HepG2 (cell line): ENCODE results near the gene XPC. TPM values are rescaled to one million over a fixed set of nuclear protein-coding genes. Genes with fewer than 3 reads are reported as not detected.

Source experiments
- CBFB ChIP-seq: sonication (generic); formaldehyde crosslinking; IDR thresholded peaks from 2 replicates; pipeline ENCODE4 v1.4.0; 2020; ENCODE audit warnings: missing genetic modification reagents
- FOSL1 ChIP-seq: sonication (generic); formaldehyde crosslinking; IDR thresholded peaks from 2 replicates; pipeline ENCODE4 v1.9.0; 2021; ENCODE audit warnings: missing genetic modification reagents, borderline replicate concordance
- GZF1 ChIP-seq: sonication (generic); formaldehyde crosslinking; IDR thresholded peaks from 2 replicates; pipeline ENCODE4 v1.5.1; 2020; ENCODE audit warnings: mild to moderate bottlenecking, missing genetic modification reagents
- HIVEP1 ChIP-seq: sonication (generic); formaldehyde crosslinking; IDR thresholded peaks from 2 replicates; pipeline ENCODE4 v1.4.0; 2020; ENCODE audit warnings: mild to moderate bottlenecking, missing genetic modification reagents
- KLF12 ChIP-seq: sonication (generic); formaldehyde crosslinking; IDR thresholded peaks from 2 replicates; pipeline ENCODE4 v1.4.0; 2020; ENCODE audit warnings: missing genetic modification reagents, borderline replicate concordance
- MXD1 ChIP-seq: sonication (generic); formaldehyde crosslinking; IDR thresholded peaks from 2 replicates; pipeline ENCODE4 v1.4.0; 2020; ENCODE audit warnings: mild to moderate bottlenecking, missing genetic modification reagents
- NONO ChIP-seq, 2 experiments: fragments of 450-650 bp in 1 of 2; sonication (generic) in 1 of 2; formaldehyde crosslinking in 1 of 2; IDR thresholded peaks in 1 of 2; conservative IDR thresholded peaks in 1 of 2; 2 replicates each; pipeline versions ENCODE4 v1.6.1 to v1.8.0; 2017 to 2022; ENCODE audit warnings: mild to moderate bottlenecking in 1 of 2, missing genetic modification reagents in 1 of 2, moderate library complexity in 1 of 2
- REPIN1 ChIP-seq: sonication (generic); formaldehyde crosslinking; IDR thresholded peaks from 2 replicates; pipeline ENCODE4 v1.8.0; 2022; ENCODE audit warnings: missing genetic modification reagents, low read depth, mild to moderate bottlenecking, borderline replicate concordance
- SMC3 ChIP-seq: IDR thresholded peaks from 2 replicates; pipeline ENCODE4 v1.6.1; 2011; ENCODE audit warnings: low read length, improper control_type of control experiment
- ZNF232 ChIP-seq: sonication (generic); formaldehyde crosslinking; IDR thresholded peaks from 2 replicates; pipeline ENCODE4 v1.4.0; 2020; ENCODE audit warnings: missing genetic modification reagents, borderline replicate concordance
- ZNF317 ChIP-seq: sonication (generic); formaldehyde crosslinking; IDR thresholded peaks from 2 replicates; pipeline ENCODE4 v1.5.0; 2020; ENCODE audit warnings: mild to moderate bottlenecking, missing genetic modification reagents
- ZNF546 ChIP-seq: sonication (generic); formaldehyde crosslinking; conservative IDR thresholded peaks from 2 replicates; pipeline ENCODE4 v1.8.1; 2023; ENCODE audit warnings: mild to moderate bottlenecking, missing genetic modification reagents
- ZNF629 ChIP-seq: sonication (generic); formaldehyde crosslinking; conservative IDR thresholded peaks from 2 replicates; pipeline ENCODE4 v1.5.0; 2020; ENCODE audit warnings: missing genetic modification reagents
- ZNF724P ChIP-seq: sonication (generic); formaldehyde crosslinking; IDR thresholded peaks from 2 replicates; pipeline ENCODE4 v1.8.0; 2022; ENCODE audit warnings: missing genetic modification reagents, borderline replicate concordance
- ZNF790 ChIP-seq: sonication (generic); formaldehyde crosslinking; IDR thresholded peaks from 2 replicates; pipeline ENCODE4 v1.8.0; 2022; ENCODE audit warnings: missing genetic modification reagents, mild to moderate bottlenecking, borderline replicate concordance
- ZZZ3 ChIP-seq: sonication (generic); formaldehyde crosslinking; IDR thresholded peaks from 2 replicates; pipeline ENCODE4 v1.4.0; 2020; ENCODE audit warnings: missing genetic modification reagents, mild to moderate bottlenecking, borderline replicate concordance
- polyA plus RNA-seq, 8 experiments: library from polyadenylated mRNA; depleted of rRNA in 3 of 8; stranded (reverse) in 7 of 8; unstranded in 1 of 8; fragments of >200 nt; fragmentation: Illumina TruSeq in 4 of 8; extraction: Trizol in 4 of 8; gene quantifications; 2 replicates each; pipeline versions ENCODE4 v1.2.1 to v1.2.3, GENCODE V29; 2011 to 2016; ENCODE audit warnings: low read depth in 4 of 8, missing spikeins in 1 of 8, mixed read lengths in 1 of 8; ENCODE audit not compliant: insufficient read depth in 1 of 8
- total RNA-seq, 5 experiments: library from RNA; depleted of rRNA; stranded (reverse); fragments of >200 nt; fragmentation: Illumina TruSeq; extraction: Trizol; gene quantifications; 2 replicates each; pipeline ENCODE4 v1.2.3, GENCODE V29; 2016; ENCODE audit warnings: low read depth in 1 of 5
- TF ChIP-seq, protein P1 (sequence below): sonication (generic); formaldehyde crosslinking; IDR thresholded peaks from 2 replicates; pipeline ENCODE4 v1.4.0; 2020; ENCODE audit warnings: missing genetic modification reagents
- TF ChIP-seq, protein P2 (sequence below): sonication (generic); formaldehyde crosslinking; IDR thresholded peaks from 2 replicates; pipeline ENCODE4 v1.4.0; 2020; ENCODE audit warnings: mild to moderate bottlenecking, missing genetic modification reagents

XPC gene
- total and polyA plus RNA-seq, 2 of the 13 experiments (the other 11 are each of a cell fraction or from before 2014, with no cell fraction given), result 9.4 to 24.1 TPM

GRCh38 chr3:14123308-14124222 is 54.8 kb downstream of the XPC start (continued):
- TF ChIP-seq, protein P1, sequence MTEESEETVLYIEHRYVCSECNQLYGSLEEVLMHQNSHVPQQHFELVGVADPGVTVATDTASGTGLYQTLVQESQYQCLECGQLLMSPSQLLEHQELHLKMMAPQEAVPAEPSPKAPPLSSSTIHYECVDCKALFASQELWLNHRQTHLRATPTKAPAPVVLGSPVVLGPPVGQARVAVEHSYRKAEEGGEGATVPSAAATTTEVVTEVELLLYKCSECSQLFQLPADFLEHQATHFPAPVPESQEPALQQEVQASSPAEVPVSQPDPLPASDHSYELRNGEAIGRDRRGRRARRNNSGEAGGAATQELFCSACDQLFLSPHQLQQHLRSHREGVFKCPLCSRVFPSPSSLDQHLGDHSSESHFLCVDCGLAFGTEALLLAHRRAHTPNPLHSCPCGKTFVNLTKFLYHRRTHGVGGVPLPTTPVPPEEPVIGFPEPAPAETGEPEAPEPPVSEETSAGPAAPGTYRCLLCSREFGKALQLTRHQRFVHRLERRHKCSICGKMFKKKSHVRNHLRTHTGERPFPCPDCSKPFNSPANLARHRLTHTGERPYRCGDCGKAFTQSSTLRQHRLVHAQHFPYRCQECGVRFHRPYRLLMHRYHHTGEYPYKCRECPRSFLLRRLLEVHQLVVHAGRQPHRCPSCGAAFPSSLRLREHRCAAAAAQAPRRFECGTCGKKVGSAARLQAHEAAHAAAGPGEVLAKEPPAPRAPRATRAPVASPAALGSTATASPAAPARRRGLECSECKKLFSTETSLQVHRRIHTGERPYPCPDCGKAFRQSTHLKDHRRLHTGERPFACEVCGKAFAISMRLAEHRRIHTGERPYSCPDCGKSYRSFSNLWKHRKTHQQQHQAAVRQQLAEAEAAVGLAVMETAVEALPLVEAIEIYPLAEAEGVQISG (CRISPR knock-in tag), result no peak
- 0 out of 2 replicates have a peak, but pooled peaks have one; percentile 5 for TF ChIP-seq CBFB (CRISPR knock-in tag)
- TF ChIP-seq ZNF724P (CRISPR knock-in tag), result peak; percentile 14; the same call in 1 of the 2 replicates
- TF ChIP-seq ZZZ3 (CRISPR knock-in tag), result 0 out of 2 replicates have a peak, but pooled peaks have one; percentile 3
- TF ChIP-seq SMC3, result no peak
- no peak for TF ChIP-seq ZNF629 (CRISPR knock-in tag)
- no peak for TF ChIP-seq NONO (IDR thresholded peaks at IDR 0.05)
- no peak for TF ChIP-seq NONO (CRISPR knock-in tag; conservative IDR thresholded peaks at IDR 0.05)
- TF ChIP-seq, protein P2, sequence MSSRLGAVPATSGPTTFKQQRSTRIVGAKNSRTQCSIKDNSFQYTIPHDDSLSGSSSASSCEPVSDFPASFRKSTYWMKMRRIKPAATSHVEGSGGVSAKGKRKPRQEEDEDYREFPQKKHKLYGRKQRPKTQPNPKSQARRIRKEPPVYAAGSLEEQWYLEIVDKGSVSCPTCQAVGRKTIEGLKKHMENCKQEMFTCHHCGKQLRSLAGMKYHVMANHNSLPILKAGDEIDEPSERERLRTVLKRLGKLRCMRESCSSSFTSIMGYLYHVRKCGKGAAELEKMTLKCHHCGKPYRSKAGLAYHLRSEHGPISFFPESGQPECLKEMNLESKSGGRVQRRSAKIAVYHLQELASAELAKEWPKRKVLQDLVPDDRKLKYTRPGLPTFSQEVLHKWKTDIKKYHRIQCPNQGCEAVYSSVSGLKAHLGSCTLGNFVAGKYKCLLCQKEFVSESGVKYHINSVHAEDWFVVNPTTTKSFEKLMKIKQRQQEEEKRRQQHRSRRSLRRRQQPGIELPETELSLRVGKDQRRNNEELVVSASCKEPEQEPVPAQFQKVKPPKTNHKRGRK (CRISPR knock-in tag), result no peak
- TF ChIP-seq HIVEP1 (CRISPR knock-in tag), result 0 out of 2 replicates have a peak, but pooled peaks have one; percentile 9
- TF ChIP-seq ZNF317 (CRISPR knock-in tag), result no peak
- 0 out of 2 replicates have a peak, but pooled peaks have one; percentile 28 for TF ChIP-seq ZNF790 (CRISPR knock-in tag)
- TF ChIP-seq FOSL1, result no peak
- TF ChIP-seq REPIN1 (CRISPR knock-in tag), result 0 out of 2 replicates have a peak, but pooled peaks have one; percentile 5
- peak; percentile 21; the same call in 1 of the 2 replicates for TF ChIP-seq GZF1 (CRISPR knock-in tag)
- no peak for TF ChIP-seq MXD1 (CRISPR knock-in tag)
- TF ChIP-seq ZNF546, result no peak
- TF ChIP-seq ZNF232 (CRISPR knock-in tag), result peak; percentile 11; the same call in 1 of the 2 replicates
- TF ChIP-seq KLF12 (CRISPR knock-in tag), result 0 out of 2 replicates have a peak, but pooled peaks have one; percentile 8
- TF ChIP-seq, all 625 proteins: peak for 13
